ENCODE data around the gene LAS1L.

GRCh38 chrX:65572971-65573370 lies 38.4 kb upstream of the LAS1L start:
- TF ChIP-seq CTCF (IDR thresholded peaks at IDR 0.05) (no peak), EP300 (IDR thresholded peaks at IDR 0.05; ENCODE audit: low read depth) (no peak)

Data from transverse colon (tissue), 3 donors.